Hypothalamus (tissue), 51 donors: Measurements from ENCODE around the gene PRKCZ.
A peak's percentile ranks its signal among the peaks of the same experiment; 100 is the strongest.
"Not testable (repeated sequence)": the region's sequence is repeated elsewhere in the genome, so short reads cannot be mapped to it uniquely, and the experiment has no call there.

Source experiments
- DNase-seq, 51 donors: peaks; one replicate each; lab custom pipeline; 2025; lab: John Stamatoyannopoulos, UW

The PRKCZ gene

GRCh38 chr1:2129256-2129943, 79.2 kb downstream of the PRKCZ start:
- no peak for DNase-seq

GRCh38 chr1:2130156-2130555, 79.9 kb downstream of the PRKCZ start:
- no peak for DNase-seq

DNA sequence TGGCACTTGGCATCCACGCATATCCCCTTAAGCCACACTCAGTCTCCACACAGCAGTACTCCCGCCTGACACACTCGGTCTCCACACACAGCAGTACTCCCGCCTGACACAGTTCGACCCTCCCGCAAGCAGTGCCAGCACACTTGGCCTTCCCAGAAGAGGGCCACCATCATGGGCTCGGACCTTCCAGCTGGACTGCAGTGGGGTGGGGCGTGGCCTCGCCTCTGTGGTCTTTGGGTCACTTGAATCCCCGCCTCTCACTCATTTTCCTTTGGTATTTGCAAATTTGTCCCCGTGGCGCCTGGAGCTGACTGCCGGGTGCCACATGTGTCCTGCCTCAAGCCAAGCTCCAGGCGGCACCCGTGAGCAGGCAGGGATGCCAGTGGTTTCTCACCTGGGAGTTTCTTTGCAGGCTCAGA, 80.7 kb downstream of the PRKCZ start:
- no peak for DNase-seq

GRCh38 chr1:2132222-2133038, 82.2 kb downstream of the PRKCZ start:
- peak in 18 of 51 donors; percentile 17 to 65 (median 34) for DNase-seq

GRCh38 chr1:2133039-2133878, 83.0 kb downstream of the PRKCZ start:
- peak; percentile 51 to 100 (median 95) for DNase-seq

DNA sequence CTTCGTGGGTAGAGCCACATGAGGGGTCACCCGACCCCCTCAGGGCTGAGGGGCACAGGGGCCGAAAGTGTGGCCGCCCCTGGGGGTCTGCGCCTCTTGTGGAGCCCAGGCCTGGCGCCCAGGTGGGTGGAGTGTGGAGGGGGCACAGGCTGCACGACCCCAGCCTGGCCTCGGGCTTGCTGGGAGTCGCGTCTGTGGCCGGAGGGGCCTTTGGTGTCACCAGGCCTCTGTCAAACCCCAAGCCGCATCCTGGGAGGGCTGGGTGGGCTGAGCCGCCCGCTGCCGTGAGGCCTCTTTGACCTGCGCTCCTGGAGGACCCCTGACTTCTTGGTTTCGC, 83.6 kb downstream of the PRKCZ start:
- DNase-seq: no peak

- DNase-seq: no peak
These were observed 84.0 kb downstream of the PRKCZ start for GRCh38 chr1:2134266-2134620.

GRCh38 chr1:2134621-2135307, 84.6 kb downstream of the PRKCZ start:
- peak in 3 of 51 donors; percentile 14 to 17 (median 17) for DNase-seq

DNA sequence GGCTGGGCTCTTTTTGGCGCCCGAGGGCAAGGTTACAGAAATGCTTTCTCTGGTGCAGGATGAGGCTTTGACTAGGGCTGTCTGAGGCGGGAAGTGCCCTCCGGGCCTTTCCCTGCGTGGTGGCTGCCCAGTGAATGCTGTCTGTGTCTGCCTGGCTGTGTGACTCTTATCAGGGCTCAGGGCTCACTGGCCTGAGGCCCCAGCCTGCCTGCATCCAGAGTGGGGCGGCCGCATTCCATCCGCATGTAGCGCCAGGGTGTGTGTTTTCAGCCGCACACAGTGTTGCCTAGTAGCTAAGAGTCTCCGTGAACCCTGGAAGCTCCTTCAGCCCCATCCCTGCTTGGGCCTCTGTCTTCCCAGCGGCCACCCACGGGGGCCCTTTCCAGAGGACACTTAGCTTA, 85.2 kb downstream of the PRKCZ start:
- DNase-seq: peak in 20 of 51 donors; percentile 12 to 66 (median 44)

DNA sequence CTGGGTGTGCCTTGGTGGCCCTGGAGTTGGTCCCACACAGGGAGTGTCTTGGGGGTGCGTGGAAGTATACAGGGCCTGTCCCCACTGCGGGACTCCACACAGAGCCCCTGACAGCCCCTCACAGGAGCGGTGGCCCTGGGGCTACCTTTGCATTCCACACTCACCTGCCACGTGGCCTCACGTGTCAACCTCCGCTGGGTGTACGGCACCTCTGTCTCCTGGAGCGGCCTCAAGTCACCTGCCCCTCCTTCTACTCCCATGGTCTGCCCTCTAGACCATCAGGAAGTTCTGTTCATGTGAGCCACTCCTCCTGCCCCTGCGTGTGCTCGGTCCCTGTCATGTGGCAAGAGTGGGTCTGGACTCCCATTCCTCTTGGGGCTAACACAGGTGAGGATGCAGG, 85.7 kb downstream of the PRKCZ start:
- no peak for DNase-seq

- no peak for DNase-seq
These were observed 86.4 kb downstream of the PRKCZ start for GRCh38 chr1:2136386-2137235.

DNA sequence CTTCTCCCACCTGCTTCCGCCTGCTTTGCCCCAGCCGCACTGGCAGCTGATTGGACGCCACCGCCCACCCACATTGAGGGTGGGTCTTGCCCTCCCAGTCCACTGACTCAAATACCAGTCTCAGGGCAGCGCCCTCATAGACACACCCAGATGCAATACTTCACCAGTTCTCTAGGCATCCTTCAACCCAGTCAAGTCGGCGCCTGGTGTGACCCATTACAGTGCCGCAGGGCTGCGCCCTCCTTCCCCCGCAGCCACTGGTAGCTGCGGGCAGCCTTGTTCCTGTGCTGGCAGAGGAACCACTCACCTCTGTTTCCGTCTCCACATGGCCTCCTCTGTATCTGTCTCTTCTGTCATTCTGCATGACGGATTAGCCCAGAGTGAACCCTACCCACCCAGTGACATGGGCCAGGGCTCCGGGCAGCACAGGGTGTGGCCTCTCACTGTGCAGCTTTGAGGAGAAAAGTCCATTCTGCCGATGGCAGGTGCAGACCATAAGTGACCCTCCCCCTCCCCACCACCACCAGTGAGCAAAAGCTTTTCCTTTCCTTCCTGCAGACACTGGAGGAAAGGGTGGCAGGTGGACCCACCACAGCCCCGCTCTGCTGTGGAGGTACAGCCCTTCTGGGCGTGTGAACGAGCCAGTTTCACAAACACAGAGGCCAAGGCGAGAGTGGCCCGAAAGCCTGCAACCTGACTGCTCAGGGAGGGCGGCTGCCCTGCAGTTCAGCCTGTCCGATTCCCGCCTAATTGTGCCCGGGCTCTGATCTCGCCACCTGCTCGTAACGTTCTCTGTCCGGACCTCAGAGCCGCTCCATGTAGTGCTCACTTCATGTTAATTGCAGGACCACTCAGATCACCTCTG, 87.3 kb downstream of the PRKCZ start:
- no peak for DNase-seq

DNA sequence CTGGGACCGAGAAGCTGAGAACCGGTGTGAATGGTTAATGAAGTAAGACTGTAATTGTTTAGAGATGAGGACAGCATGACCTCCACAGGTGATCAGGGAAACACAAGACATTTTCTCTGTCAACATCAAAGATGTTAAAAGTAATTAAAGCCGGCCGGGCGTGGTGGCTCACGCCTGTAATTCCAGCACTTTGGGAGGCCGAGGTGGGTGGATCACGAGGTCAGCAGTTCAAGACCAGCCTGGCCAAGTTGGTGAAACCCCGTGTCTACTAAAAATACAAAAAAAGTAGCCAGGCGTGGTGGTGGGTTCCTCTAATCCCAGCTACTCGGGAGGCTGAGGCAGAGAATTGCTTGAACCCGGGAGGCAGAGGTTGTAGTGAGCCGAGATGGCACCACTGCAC, 88.9 kb downstream of the PRKCZ start:
- DNase-seq: not testable (repeated sequence)

DNA sequence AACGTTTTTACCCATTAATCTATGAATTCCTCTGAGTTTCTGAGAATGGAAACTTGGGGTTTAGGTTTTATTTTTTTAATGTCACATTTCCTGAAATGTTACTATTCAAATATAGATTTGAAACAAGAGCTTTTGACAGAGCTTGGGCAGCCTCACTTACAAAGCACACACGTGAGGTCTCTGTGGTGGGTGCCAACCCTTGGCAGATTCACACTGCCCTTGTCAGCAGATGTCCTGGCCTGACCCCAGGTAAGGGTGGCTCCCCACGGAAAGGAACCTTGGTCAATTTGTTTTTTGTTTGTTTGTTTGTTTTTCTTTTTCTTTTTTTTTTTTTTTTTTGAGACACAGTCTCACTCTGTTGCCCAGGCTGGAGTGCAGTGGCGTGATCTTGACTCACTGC, 90.8 kb downstream of the PRKCZ start:
- DNase-seq: no peak

- no peak for DNase-seq
These were observed 93.7 kb downstream of the PRKCZ start for GRCh38 chr1:2143814-2144500.

GRCh38 chr1:2144501-2145090, 94.4 kb downstream of the PRKCZ start:
- no peak for DNase-seq

GRCh38 chr1:2145946-2146835, 96.0 kb downstream of the PRKCZ start:
- DNase-seq: no peak
